ENCODE results near the gene ITGA1.

Gene ITGA1

GRCh38 chr5:52777186-52777585 lies 10.5 kb upstream of the ITGA1 start:
- TF ChIP-seq POLR2AphosphoS5 (IDR thresholded peaks at IDR 0.05; ENCODE audit: low read depth): no peak
- TF ChIP-seq REST (IDR thresholded peaks at IDR 0.05; ENCODE audit: insufficient replicate concordance, low read depth): no peak
- TF ChIP-seq SPI1 (IDR thresholded peaks at IDR 0.05; ENCODE audit: borderline replicate concordance, low read depth): no peak
- TF ChIP-seq, protein P1, sequence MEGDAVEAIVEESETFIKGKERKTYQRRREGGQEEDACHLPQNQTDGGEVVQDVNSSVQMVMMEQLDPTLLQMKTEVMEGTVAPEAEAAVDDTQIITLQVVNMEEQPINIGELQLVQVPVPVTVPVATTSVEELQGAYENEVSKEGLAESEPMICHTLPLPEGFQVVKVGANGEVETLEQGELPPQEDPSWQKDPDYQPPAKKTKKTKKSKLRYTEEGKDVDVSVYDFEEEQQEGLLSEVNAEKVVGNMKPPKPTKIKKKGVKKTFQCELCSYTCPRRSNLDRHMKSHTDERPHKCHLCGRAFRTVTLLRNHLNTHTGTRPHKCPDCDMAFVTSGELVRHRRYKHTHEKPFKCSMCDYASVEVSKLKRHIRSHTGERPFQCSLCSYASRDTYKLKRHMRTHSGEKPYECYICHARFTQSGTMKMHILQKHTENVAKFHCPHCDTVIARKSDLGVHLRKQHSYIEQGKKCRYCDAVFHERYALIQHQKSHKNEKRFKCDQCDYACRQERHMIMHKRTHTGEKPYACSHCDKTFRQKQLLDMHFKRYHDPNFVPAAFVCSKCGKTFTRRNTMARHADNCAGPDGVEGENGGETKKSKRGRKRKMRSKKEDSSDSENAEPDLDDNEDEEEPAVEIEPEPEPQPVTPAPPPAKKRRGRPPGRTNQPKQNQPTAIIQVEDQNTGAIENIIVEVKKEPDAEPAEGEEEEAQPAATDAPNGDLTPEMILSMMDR (IDR thresholded peaks at IDR 0.05; ENCODE audit: insufficient read depth, low read length): no peak
- no peak for TF ChIP-seq GABPA (IDR thresholded peaks at IDR 0.05; ENCODE audit: low read depth)
- H3K27me3 ChIP-seq (ENCODE audit: insufficient read depth, poor library complexity, severe bottlenecking): peaks cover 16% of the 10 kb centered on the region
- no peak overlapping the region for H3K4me3 ChIP-seq (replicated peaks; ENCODE audit: insufficient read depth, low read length)
- H3K27ac ChIP-seq (replicated peaks): no peak overlapping the region
- DNase-seq (ENCODE audit: low read depth in 1 of 2, low spot score in 1 of 2): no peak

DNA sequence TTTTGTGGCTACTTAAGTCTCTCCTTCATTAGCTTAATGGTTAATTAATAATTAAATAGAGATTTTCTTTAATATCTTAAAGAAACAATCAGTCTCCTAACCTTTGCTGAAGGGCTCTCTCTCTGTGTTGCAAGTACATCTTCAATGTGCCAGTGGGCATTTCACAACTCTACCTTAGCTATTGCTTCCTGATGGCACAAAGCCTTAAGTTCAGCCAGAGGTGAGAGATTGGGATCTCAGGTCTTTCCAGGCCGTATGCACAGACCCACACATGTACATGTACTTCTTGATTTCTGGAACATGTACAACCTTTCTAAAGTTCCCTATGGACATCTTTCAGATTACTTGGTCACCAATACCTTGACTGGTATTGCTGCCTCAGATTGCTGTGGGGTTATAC lies 8.9 kb upstream of the ITGA1 start:
- H3K27me3 ChIP-seq (ENCODE audit: insufficient read depth, poor library complexity, severe bottlenecking): peaks cover 8% of the 10 kb centered on the region
- TF ChIP-seq POLR2AphosphoS5 (IDR thresholded peaks at IDR 0.05; ENCODE audit: low read depth) (no peak), GABPA (IDR thresholded peaks at IDR 0.05; ENCODE audit: low read depth) (no peak), SPI1 (IDR thresholded peaks at IDR 0.05; ENCODE audit: borderline replicate concordance, low read depth) (no peak), REST (IDR thresholded peaks at IDR 0.05; ENCODE audit: insufficient replicate concordance, low read depth) (no peak)
- TF ChIP-seq, protein P1 (IDR thresholded peaks at IDR 0.05; ENCODE audit: insufficient read depth, low read length): no peak
- H3K4me3 ChIP-seq (replicated peaks; ENCODE audit: insufficient read depth, low read length): no peak overlapping the region
- H3K27ac ChIP-seq (replicated peaks): no peak overlapping the region
- no peak for DNase-seq (ENCODE audit: low read depth in 1 of 2, low spot score in 1 of 2)

DNA sequence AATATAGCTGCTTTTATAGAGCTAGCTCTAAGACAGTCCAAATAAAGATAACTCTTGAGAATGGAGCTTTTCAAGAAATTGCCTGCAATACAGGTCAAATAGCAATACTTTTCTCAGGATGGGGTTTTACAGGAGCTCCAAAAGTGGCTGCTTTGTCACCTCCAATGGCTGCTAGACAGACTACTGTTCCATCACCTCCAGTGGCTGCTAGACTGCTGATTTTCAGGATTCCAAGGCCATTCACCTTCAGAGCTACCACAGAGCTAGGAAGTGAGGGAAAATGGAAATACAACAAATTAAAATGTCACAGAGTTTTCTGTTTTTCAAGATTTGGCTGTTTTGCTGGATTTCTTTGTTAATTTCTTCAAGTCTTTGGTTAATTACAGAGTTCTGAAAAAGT lies 8.5 kb upstream of the ITGA1 start:
- no peak for TF ChIP-seq POLR2AphosphoS5 (IDR thresholded peaks at IDR 0.05; ENCODE audit: low read depth)
- TF ChIP-seq, protein P1 (IDR thresholded peaks at IDR 0.05; ENCODE audit: insufficient read depth, low read length): no peak
- TF ChIP-seq SPI1 (IDR thresholded peaks at IDR 0.05; ENCODE audit: borderline replicate concordance, low read depth): no peak
- TF ChIP-seq REST (IDR thresholded peaks at IDR 0.05; ENCODE audit: insufficient replicate concordance, low read depth): no peak
- no peak for TF ChIP-seq GABPA (IDR thresholded peaks at IDR 0.05; ENCODE audit: low read depth)
- DNase-seq (ENCODE audit: low read depth in 1 of 2, low spot score in 1 of 2): no peak
- Histone ChIP-seq H3K4me3 (replicated peaks; ENCODE audit: insufficient read depth, low read length) (no peak overlapping the region), H3K27me3 (ENCODE audit: insufficient read depth, poor library complexity, severe bottlenecking) (peaks cover 4% of the 10 kb centered on the region), H3K27ac (replicated peaks) (no peak overlapping the region)
